Ishikawa (cell line): ENCODE results near the gene GPR18.

Experiments
- CEBPB ChIP-seq: IDR thresholded peaks from 2 replicates; pipeline ENCODE4 v1.6.1; 2012
- CREB1 ChIP-seq: IDR thresholded peaks from 2 replicates; pipeline ENCODE4 v1.6.1; 2012; ENCODE audit warnings: low read depth
- EGR1 ChIP-seq: IDR thresholded peaks from 2 replicates; pipeline ENCODE4 v1.6.1; 2012
- EP300 ChIP-seq: IDR thresholded peaks from 2 replicates; pipeline ENCODE4 v1.6.1; 2012; ENCODE audit warnings: borderline replicate concordance
- FOXM1 ChIP-seq: IDR thresholded peaks from 2 replicates; pipeline ENCODE4 v1.6.1; 2012; ENCODE audit warnings: low read depth, borderline replicate concordance
- NFIC ChIP-seq: IDR thresholded peaks from 2 replicates; pipeline ENCODE4 v1.6.1; 2012
- RAD21 ChIP-seq: IDR thresholded peaks from 2 replicates; pipeline ENCODE4 v1.6.1; 2012; ENCODE audit warnings: low read depth
- TAF1 ChIP-seq: IDR thresholded peaks from 2 replicates; pipeline ENCODE4 v1.6.1; 2012; ENCODE audit warnings: low read depth, mild to moderate bottlenecking
- TCF12 ChIP-seq: IDR thresholded peaks from 2 replicates; pipeline ENCODE4 v1.6.1; 2012; ENCODE audit warnings: low read depth
- TEAD4 ChIP-seq: IDR thresholded peaks from 2 replicates; pipeline ENCODE4 v1.6.1; 2012
- YY1 ChIP-seq: IDR thresholded peaks from 2 replicates; pipeline ENCODE4 v1.6.1; 2012; ENCODE audit warnings: low read depth
- ZBTB7A ChIP-seq: IDR thresholded peaks from 2 replicates; pipeline ENCODE4 v1.6.1; 2012; ENCODE audit warnings: low read depth
- TF ChIP-seq, protein P1 (sequence below): IDR thresholded peaks from 2 replicates; pipeline ENCODE4 v1.6.1; 2012; ENCODE audit warnings: low read depth, mild to moderate bottlenecking
- TF ChIP-seq, protein P2 (sequence below): IDR thresholded peaks from 2 replicates; pipeline ENCODE4 v1.6.1; 2012
- TF ChIP-seq, protein P3 (sequence below): IDR thresholded peaks from 2 replicates; pipeline ENCODE4 v1.6.1; 2012

The GPR18 gene

DNA sequence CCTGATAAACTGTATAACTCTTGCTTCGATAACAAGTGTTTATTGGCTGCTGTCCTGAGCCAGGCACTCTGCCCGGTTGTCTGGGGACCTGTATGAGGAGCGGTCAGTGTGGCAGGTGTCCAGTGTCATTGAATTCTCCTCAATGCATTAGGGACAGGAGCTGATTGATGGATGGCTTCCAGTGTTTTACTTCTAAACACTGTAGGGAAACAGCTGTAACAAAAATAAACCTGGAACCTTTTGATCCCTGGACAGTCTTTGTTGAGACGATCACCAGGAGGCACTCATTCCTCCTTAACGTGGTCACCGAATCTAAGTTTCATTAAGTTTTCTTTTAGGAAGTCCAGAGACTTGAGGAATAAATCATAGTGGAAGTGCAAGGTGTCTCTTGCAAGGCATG is 39.6 kb downstream of the GPR18 start:
- TF ChIP-seq CEBPB (no peak), YY1 (no peak), FOXM1 (no peak), EGR1 (no peak)
- TF ChIP-seq, protein P1, sequence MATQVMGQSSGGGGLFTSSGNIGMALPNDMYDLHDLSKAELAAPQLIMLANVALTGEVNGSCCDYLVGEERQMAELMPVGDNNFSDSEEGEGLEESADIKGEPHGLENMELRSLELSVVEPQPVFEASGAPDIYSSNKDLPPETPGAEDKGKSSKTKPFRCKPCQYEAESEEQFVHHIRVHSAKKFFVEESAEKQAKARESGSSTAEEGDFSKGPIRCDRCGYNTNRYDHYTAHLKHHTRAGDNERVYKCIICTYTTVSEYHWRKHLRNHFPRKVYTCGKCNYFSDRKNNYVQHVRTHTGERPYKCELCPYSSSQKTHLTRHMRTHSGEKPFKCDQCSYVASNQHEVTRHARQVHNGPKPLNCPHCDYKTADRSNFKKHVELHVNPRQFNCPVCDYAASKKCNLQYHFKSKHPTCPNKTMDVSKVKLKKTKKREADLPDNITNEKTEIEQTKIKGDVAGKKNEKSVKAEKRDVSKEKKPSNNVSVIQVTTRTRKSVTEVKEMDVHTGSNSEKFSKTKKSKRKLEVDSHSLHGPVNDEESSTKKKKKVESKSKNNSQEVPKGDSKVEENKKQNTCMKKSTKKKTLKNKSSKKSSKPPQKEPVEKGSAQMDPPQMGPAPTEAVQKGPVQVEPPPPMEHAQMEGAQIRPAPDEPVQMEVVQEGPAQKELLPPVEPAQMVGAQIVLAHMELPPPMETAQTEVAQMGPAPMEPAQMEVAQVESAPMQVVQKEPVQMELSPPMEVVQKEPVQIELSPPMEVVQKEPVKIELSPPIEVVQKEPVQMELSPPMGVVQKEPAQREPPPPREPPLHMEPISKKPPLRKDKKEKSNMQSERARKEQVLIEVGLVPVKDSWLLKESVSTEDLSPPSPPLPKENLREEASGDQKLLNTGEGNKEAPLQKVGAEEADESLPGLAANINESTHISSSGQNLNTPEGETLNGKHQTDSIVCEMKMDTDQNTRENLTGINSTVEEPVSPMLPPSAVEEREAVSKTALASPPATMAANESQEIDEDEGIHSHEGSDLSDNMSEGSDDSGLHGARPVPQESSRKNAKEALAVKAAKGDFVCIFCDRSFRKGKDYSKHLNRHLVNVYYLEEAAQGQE = no peak

DNA sequence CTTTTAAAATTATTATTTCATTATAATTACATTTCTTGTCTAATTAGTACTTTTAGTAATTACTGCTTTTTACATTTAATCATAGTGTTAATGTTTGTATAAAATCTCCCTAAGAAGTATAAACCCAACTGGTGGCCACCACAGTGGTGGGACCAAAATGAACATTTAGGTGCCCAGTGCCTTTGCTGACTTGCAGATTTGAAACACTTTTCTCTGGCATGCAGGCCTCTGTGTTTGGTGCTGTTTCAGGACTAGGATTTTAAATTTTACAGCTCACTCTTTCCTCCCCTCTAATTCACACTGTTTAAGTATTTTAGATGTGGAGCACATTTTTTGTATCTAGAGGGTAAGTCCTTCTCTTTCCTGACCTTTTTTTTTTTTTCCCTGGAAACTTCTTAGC is 40.1 kb downstream of the GPR18 start:
- TF ChIP-seq TAF1 (no peak), RAD21 (no peak)

DNA sequence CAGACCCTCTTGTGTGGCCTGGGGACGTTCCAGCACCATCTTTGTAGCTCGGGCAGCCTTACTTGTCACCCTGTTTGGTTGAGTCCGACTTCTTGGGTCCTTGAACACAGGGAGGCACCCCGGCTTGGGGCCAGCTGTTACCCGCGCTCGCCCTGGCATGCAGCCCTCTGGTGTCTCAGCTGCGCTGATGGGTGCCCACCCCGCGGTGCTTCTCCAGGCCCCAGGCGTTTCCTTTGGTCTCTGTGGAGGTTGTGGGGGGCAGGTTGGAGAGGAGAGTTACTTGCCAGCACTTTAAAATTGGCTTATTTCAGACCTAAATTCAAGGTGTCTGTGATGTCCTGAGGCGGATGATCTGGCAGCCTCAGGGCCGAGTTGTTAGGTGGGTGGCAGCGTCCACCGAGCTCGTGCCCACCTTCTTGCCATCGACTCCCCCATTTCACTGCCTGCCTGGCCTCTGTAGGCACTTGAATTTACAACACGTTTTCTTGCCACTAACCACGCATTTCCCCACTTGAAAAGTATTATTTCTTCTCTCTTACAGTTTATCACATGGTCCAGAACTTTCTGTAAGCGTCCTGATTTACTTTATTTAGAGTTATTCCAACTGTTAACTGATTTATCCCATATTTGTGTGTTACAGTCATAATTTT is 40.6 kb downstream of the GPR18 start:
- no peak for TF ChIP-seq TEAD4
- TF ChIP-seq TAF1 = no peak
- TF ChIP-seq, protein P2, sequence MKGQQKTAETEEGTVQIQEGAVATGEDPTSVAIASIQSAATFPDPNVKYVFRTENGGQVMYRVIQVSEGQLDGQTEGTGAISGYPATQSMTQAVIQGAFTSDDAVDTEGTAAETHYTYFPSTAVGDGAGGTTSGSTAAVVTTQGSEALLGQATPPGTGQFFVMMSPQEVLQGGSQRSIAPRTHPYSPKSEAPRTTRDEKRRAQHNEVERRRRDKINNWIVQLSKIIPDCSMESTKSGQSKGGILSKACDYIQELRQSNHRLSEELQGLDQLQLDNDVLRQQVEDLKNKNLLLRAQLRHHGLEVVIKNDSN = no peak
- TF ChIP-seq, protein P3, sequence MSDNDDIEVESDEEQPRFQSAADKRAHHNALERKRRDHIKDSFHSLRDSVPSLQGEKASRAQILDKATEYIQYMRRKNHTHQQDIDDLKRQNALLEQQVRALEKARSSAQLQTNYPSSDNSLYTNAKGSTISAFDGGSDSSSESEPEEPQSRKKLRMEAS = no peak
- TF ChIP-seq TCF12 = no peak
- TF ChIP-seq NFIC = no peak
- no peak for TF ChIP-seq CREB1
- TF ChIP-seq CEBPB = no peak
- TF ChIP-seq FOXM1 = no peak
- TF ChIP-seq RAD21 = no peak

DNA sequence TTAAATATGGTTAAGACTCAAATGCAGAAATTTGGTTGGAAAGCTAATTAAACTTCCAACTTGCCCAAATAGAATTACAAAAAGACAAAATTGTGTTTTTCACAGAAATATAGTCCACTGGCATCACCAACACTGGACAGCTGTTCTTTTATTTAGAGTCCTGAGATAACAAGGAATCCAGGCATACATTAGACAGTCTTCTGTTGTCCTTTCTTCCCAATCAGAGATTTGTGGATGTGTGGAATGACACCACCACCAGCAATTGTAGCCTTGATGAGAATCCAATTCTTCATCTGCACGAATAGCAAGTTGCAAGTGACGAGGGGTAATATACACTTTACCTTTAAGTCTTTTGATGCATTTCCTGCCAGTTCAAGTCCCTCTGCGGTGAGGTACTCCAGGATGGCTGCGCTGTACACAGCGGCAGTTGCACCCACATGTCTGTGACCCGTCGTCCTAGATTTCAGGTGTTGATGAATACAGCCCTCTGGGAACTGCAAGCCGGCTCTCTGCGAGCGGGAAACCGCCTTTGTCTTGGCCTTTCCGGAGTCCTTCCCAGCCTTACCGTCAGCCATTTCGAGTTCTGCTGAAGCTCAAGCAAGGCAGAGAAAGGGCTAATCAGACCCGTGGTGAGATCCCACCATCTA is 42.9 kb downstream of the GPR18 start:
- no peak for TF ChIP-seq NFIC
- TF ChIP-seq, protein P3 = no peak
- no peak for TF ChIP-seq TCF12
- no peak for TF ChIP-seq TEAD4

DNA sequence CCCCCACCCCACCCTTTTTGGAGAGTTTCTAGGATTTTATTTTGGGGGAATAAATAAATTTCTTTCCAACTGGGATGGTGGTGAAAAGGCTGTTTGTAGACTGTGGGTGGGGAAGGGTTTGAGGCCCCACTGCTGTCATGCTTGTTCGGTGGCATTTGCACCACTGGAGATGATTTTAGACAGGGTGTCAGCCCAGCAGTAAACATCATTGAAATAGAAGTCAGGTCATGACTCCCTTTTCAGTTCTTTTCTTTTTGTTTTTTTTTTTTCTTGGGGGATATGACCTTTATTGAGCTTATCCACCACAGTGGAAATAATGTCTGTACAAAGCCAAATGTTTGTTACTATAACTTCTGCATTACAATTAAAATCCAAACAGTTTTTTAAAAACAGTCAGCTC is 43.4 kb downstream of the GPR18 start:
- TF ChIP-seq TAF1 (no peak), EGR1 (no peak), ZBTB7A (no peak), CEBPB (no peak), YY1 (no peak), TEAD4 (no peak), EP300 (no peak), NFIC (no peak)
- TF ChIP-seq, protein P1 = no peak
- TF ChIP-seq, protein P2 = no peak
- TF ChIP-seq, protein P3 = no peak

DNA sequence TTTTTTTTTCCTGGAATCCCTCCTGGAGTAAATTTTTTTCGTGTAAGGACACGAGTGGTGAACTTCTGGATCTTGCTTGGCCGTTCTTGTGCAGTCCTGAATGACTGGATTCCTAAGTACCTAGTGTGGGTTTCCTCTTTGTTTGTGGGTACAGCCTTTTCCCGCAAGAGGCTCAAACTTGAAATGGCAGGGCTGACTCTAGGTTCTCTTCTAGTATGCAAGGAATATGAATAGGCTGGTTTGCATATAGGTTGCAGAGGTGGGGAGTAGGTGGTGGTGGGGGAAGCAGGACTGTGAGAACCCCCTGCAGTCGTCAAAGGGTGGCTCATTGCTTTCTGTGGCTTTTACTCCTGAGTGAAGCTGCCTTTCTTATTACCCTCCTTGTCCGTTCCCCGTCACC is 43.9 kb downstream of the GPR18 start:
- TF ChIP-seq NFIC = no peak
- TF ChIP-seq TEAD4 = no peak
- TF ChIP-seq YY1 = no peak
- no peak for TF ChIP-seq CREB1
- TF ChIP-seq TAF1 = no peak
- TF ChIP-seq, protein P3 = no peak
